HEK293T (cell line): ENCODE measurements around the gene NEURL1.

Source experiments
- ELF4 ChIP-seq: fragments of 450-650 bp; IDR thresholded peaks from 2 replicates; pipeline ENCODE4 v1.6.1; 2017; ENCODE audit warnings: antibody characterized with exemption
- TARDBP ChIP-seq: fragments of 450-650 bp; IDR thresholded peaks from 2 replicates; pipeline ENCODE4 v1.6.1; 2016
- ZNF384 ChIP-seq: fragments of 450-650 bp; IDR thresholded peaks from 2 replicates; pipeline ENCODE4 v1.6.1; 2016

- TF ChIP-seq TARDBP (no peak), ZNF384 (no peak), ELF4 (no peak)
These were observed 70.0 kb downstream of the NEURL1 start for GRCh38 chr10:103563231-103564115.
